Karpas-422 (cell line): Measurements from ENCODE around the gene CENPN. TPM values are rescaled to one million over a fixed set of nuclear protein-coding genes. Genes with fewer than 3 reads are reported as not detected.
A peak's percentile ranks its signal among the peaks of the same experiment; 100 is the strongest.

Experiments used
- DNase-seq: peaks from one replicate; pipeline ENCODE4 v3.0.0-alpha.2; 2015
- H2AFZ ChIP-seq: fragments of 200-600 bp; sonication (generic); 2 replicates; pipeline ENCODE4 v1.6.1; 2014; ENCODE audit warnings: antibody characterized with exemption, low read length, mixed read lengths
- H3K27ac ChIP-seq: fragments of 200-600 bp; sonication (generic); 2 replicates; pipeline ENCODE4 v1.5.1; 2014; ENCODE audit warnings: mild to moderate bottlenecking, low read length, moderate library complexity
- H3K27me3 ChIP-seq: fragments of 200-600 bp; sonication (generic); 2 replicates; pipeline ENCODE4 v1.6.1; 2014; ENCODE audit warnings: low read length, mixed read lengths
- H3K36me3 ChIP-seq: fragments of 200-600 bp; sonication (generic); 2 replicates; pipeline ENCODE4 v1.6.1; 2014; ENCODE audit warnings: low read length, mixed read lengths; ENCODE audit not compliant: insufficient read depth
- H3K4me1 ChIP-seq: fragments of 200-600 bp; sonication (generic); 2 replicates; pipeline ENCODE4 v1.6.1; 2014; ENCODE audit warnings: mild to moderate bottlenecking, low read length, mixed read lengths
- H3K4me2 ChIP-seq: fragments of 200-600 bp; sonication (generic); 2 replicates; pipeline ENCODE4 v1.6.1; 2014; ENCODE audit warnings: low read length, low read depth, mild to moderate bottlenecking; ENCODE audit not compliant: poor library complexity, severe bottlenecking
- H3K4me3 ChIP-seq: fragments of 200-600 bp; sonication (generic); 2 replicates; pipeline ENCODE4 v1.5.1; 2014; ENCODE audit warnings: mild to moderate bottlenecking, antibody characterized with exemption, low read length, mixed read lengths
- H3K79me2 ChIP-seq: fragments of 200-600 bp; sonication (generic); 2 replicates; pipeline ENCODE4 v1.6.1; 2014; ENCODE audit warnings: mild to moderate bottlenecking, low read length, mixed read lengths
- H3K9ac ChIP-seq: fragments of 200-600 bp; sonication (generic); 2 replicates; pipeline ENCODE4 v1.6.0; 2014; ENCODE audit warnings: low read length
- H3K9me2 ChIP-seq: fragments of 200-600 bp; sonication (generic), shearing (Covaris generic); replicated peaks from 2 replicates; pipeline ENCODE4 v1.6.0; 2014; ENCODE audit warnings: mild to moderate bottlenecking, low read length, moderate library complexity; ENCODE audit not compliant: insufficient read depth
- H3K9me3 ChIP-seq: fragments of 300-700, 200-600 bp; sonication (generic); 2 replicates; pipeline ENCODE4 v1.6.1; 2014; ENCODE audit warnings: low read length, mixed read lengths
- H4K20me1 ChIP-seq: fragments of 200-600 bp; sonication (generic); 2 replicates; pipeline ENCODE4 v1.6.1; 2014; ENCODE audit warnings: mild to moderate bottlenecking, antibody characterized with exemption, low read length, low read depth; ENCODE audit not compliant: insufficient read depth
- total RNA-seq: library from RNA; depleted of rRNA; stranded (reverse); fragments of >200 nt; shearing (Covaris generic); gene quantifications from 2 replicates; pipeline ENCODE4 v1.2.3, GENCODE V29; 2014; ENCODE audit warnings: low replicate concordance; rRNA removed

The CENPN gene
- total RNA-seq: 24.4 and 80.4 TPM in 2 replicates

DNA sequence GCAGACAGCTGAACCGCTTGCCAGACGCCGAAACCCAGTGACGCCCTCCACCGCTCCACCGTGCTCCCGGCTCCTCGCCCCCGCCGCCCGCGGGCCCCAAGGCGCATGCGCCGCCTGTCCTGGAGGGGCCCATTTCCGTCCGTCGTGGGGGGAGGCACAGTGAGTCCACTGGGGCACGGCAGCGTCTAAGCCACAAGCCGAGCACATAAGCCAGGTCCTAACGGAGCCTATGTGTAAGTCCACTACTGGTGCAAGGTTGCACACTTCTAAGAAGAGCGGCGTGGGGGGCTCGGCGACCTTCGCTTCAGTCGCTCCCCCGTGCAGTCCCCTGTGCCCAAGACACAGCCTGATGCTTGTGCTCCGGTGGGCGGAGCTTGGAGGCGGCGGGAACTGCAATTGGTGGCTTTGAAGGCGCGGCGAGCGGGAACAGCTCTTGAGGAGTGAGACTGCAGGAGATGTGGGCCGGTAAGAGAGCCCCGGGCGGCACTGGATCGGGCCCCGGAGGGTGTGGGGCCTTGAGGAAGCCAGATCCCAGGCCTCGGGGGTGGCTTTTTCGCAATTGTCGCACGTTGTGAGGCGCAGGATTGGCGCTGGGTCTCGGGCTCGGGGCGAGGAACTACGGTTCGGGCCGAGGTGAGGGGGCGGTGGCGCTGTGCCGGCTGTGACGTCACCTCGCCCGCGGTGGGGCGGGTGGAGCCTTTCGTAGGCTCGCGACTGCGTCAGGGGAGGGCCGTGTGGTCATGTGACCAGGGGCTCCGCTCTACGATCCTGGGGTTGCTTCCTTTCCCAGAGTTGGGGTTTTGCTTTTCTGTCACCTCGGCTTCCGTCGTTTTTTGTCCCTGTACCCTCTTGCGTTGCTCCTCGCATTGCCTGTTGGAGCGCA lies at the start of gene CENPN, which contains the start of gene CMC2:
Gene CENPN, plus strand, starts transcription at position 402 of the 883 bp plus-strand sequence. CDS start 4,726 bp downstream, outside the sequence.
Gene CMC2, minus strand, starts transcription at position 73 of the 883 bp plus-strand sequence. CDS start 9,491 bp downstream, outside the sequence.
- Histone ChIP-seq H3K9ac (peak within 1 kb of the TSS; percentile 97), H3K79me2 (peaks cover 91% of the 10 kb centered on the region), H3K27me3 (no peaks in the 10 kb centered on the region), H3K4me1 (peaks cover 46% of the 10 kb centered on the region), H3K27ac (peak within 1 kb of the TSS; percentile 82), H3K9me3 (no peaks in the 10 kb centered on the region), H4K20me1 (peaks cover 5% of the 10 kb centered on the region; the same call in 1 of the 2 replicates), H3K9me2 (no peaks in the 10 kb centered on the region), H2AFZ (peak within 1 kb of the TSS; percentile 76; the same call in 1 of the 2 replicates), H3K4me2 (peak within 1 kb of the TSS; percentile 76), H3K4me3 (peak within 1 kb of the TSS; percentile 98), H3K36me3 (peaks cover 10% of the 10 kb centered on the region; the same call in 1 of the 2 replicates)
- peak; percentile 98 for DNase-seq

DNA sequence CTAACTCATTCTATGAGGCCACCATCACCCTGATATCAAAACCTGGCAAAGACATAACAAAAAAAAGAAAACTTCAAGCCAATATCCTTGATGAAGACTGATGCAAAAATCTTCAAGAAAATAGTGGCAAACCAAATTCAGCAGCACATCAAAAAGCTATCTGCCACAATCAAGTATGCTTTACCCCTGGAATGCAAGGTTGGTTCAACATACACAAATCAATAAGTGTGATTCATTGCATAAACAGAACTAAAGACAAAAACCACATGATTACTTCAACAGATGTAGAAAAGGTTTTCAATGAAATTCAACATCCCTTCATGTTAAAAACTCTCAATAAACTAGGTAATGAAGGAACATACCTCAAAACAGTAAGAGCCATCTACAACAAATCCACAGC lies 48.7 kb upstream of the CENPN start:
- Histone ChIP-seq H4K20me1 (no peaks in the 10 kb centered on the region), H3K4me1 (no peaks in the 10 kb centered on the region)
- no peak for DNase-seq

DNA sequence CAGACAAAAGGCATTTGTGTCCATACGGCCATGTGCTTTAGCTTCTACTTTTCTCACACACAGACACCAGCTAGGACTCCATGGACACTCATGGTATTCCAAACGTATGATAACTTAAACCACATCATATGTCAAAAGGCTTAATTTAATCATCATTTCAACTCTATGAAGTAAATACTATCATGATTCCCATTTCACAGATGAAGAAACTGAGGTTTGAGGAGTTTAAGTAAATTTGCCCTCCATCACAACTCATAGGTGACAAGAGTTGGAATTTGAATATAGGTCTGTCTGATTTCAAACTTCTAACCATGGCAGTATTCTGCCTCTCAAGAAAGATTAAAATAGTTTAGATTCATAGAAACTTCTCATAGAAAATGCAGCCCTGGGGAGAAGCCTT lies 44.1 kb upstream of the CENPN start:
- DNase-seq: no peak
- no peak overlapping the region for H2AFZ ChIP-seq
- no peaks in the 10 kb centered on the region for H3K27me3 ChIP-seq
- no peaks in the 10 kb centered on the region for H3K9me2 ChIP-seq
- H3K9ac ChIP-seq: no peak overlapping the region
- no peaks in the 10 kb centered on the region for H4K20me1 ChIP-seq
- H3K4me1 ChIP-seq: no peaks in the 10 kb centered on the region
- no peak overlapping the region for H3K4me3 ChIP-seq
- no peaks in the 10 kb centered on the region for H3K36me3 ChIP-seq
- H3K27ac ChIP-seq: no peak overlapping the region
- H3K4me2 ChIP-seq: no peak overlapping the region
- peaks cover 9% of the 10 kb centered on the region for H3K9me3 ChIP-seq
- no peaks in the 10 kb centered on the region for H3K79me2 ChIP-seq

More for the DNA sequence above, 48.7 kb upstream of the CENPN start:
- H3K9me3 ChIP-seq: peaks cover 9% of the 10 kb centered on the region
- H2AFZ ChIP-seq: no peak overlapping the region
- no peaks in the 10 kb centered on the region for H3K27me3 ChIP-seq
- no peak overlapping the region for H3K27ac ChIP-seq
- H3K9ac ChIP-seq: no peak overlapping the region
- no peaks in the 10 kb centered on the region for H3K36me3 ChIP-seq
- H3K4me3 ChIP-seq: no peak overlapping the region
- H3K9me2 ChIP-seq: no peaks in the 10 kb centered on the region
- H3K4me2 ChIP-seq: no peak overlapping the region
- H3K79me2 ChIP-seq: no peaks in the 10 kb centered on the region

GRCh38 chr16:80964351-80964750 lies 42.7 kb upstream of the CENPN start:
- Histone ChIP-seq H3K9me2 (no peaks in the 10 kb centered on the region), H2AFZ (no peak overlapping the region), H3K79me2 (no peaks in the 10 kb centered on the region), H4K20me1 (no peaks in the 10 kb centered on the region), H3K9ac (no peak overlapping the region), H3K9me3 (peaks cover 3% of the 10 kb centered on the region; the same call in 1 of the 2 replicates), H3K4me2 (no peak overlapping the region), H3K4me1 (no peaks in the 10 kb centered on the region), H3K4me3 (no peak overlapping the region), H3K27me3 (no peaks in the 10 kb centered on the region), H3K36me3 (no peaks in the 10 kb centered on the region), H3K27ac (no peak overlapping the region)
- no peak for DNase-seq

- Histone ChIP-seq H3K4me3 (no peak overlapping the region), H4K20me1 (no peaks in the 10 kb centered on the region), H3K36me3 (no peaks in the 10 kb centered on the region), H3K27ac (no peak overlapping the region), H2AFZ (no peak overlapping the region), H3K4me1 (no peaks in the 10 kb centered on the region), H3K9me2 (no peaks in the 10 kb centered on the region), H3K27me3 (no peaks in the 10 kb centered on the region), H3K79me2 (no peaks in the 10 kb centered on the region), H3K9ac (no peak overlapping the region), H3K9me3 (no peaks in the 10 kb centered on the region), H3K4me2 (no peak overlapping the region)
- no peak for DNase-seq
Measured at GRCh38 chr16:80966617-80967016, 40.4 kb upstream of the CENPN start.

DNA sequence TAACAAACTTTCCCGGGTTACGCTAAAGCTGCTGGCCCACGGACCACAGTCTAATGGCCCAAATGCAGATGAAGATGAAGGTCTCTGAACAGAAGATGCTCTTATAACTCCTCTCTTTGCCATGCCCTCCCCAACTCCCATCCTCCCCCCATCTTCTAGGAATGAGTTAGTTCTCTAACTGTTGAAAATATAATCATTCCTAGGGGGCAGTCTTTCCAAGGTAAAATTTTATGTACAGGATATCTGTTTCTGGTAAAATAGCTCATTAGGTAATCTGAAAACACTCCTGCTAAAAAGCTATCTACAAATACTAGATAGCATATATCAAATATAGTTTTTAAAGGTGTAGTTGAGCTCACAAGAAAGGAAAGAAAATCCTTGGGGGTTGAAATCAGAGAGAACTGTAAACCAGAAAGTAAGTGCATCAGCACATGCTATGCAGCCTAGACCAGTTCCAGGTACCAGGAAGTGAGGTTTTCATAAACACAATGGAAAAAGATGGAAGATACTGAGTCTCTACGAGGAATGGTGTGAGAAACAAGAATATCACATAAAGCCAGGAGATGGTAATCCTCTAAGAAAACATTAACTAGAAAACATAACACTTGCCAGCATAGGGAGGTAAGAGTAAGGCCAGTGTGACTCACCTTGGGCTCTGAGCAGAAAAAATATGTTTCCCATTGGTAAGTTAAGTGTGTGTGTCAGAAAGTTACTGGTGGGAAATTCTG lies 38.5 kb upstream of the CENPN start:
- Histone ChIP-seq H3K27ac (no peak overlapping the region), H3K9ac (no peak overlapping the region), H3K9me2 (no peaks in the 10 kb centered on the region), H3K4me3 (no peak overlapping the region), H3K27me3 (no peaks in the 10 kb centered on the region), H3K4me2 (no peak overlapping the region), H3K4me1 (no peaks in the 10 kb centered on the region), H4K20me1 (no peaks in the 10 kb centered on the region), H3K9me3 (no peaks in the 10 kb centered on the region), H3K79me2 (no peaks in the 10 kb centered on the region), H3K36me3 (no peaks in the 10 kb centered on the region), H2AFZ (no peak overlapping the region)
- no peak for DNase-seq

GRCh38 chr16:80969114-80969484 lies 37.9 kb upstream of the CENPN start:
- Histone ChIP-seq H3K4me3 (no peak overlapping the region), H3K27me3 (no peaks in the 10 kb centered on the region), H3K9me2 (no peaks in the 10 kb centered on the region), H3K4me1 (no peaks in the 10 kb centered on the region), H3K36me3 (no peaks in the 10 kb centered on the region), H2AFZ (no peak overlapping the region), H3K27ac (no peak overlapping the region), H3K4me2 (no peak overlapping the region), H3K9me3 (no peaks in the 10 kb centered on the region), H4K20me1 (no peaks in the 10 kb centered on the region), H3K79me2 (no peaks in the 10 kb centered on the region), H3K9ac (no peak overlapping the region)
- DNase-seq: no peak

GRCh38 chr16:80971819-80972218 lies 35.2 kb upstream of the CENPN start:
- Histone ChIP-seq H3K36me3 (no peaks in the 10 kb centered on the region), H3K79me2 (no peaks in the 10 kb centered on the region), H3K4me1 (no peaks in the 10 kb centered on the region), H3K27me3 (no peaks in the 10 kb centered on the region), H2AFZ (no peak overlapping the region), H3K9me2 (no peaks in the 10 kb centered on the region), H3K4me2 (no peak overlapping the region), H3K27ac (no peak overlapping the region), H3K9me3 (no peaks in the 10 kb centered on the region), H4K20me1 (no peaks in the 10 kb centered on the region), H3K4me3 (no peak overlapping the region), H3K9ac (no peak overlapping the region)
- no peak for DNase-seq
